CD8-positive, alpha-beta memory T cell (primary cell): ENCODE measurements around the gene TLE1. TPM values are rescaled to one million over a fixed set of nuclear protein-coding genes. Genes with fewer than 3 reads are reported as not detected.

Source experiments
- CTCF ChIA-PET: fragments of 350-600 bp; sonication (Branson Sonifier 250); formaldehyde crosslinking; loops from one replicate; lab custom pipeline; 2021; ENCODE audit warnings: antibody characterized with exemption; lab: Charles Lee
- POLR2A ChIA-PET: fragments of 350-600 bp; sonication (Branson Sonifier 250); formaldehyde crosslinking; loops from one replicate; lab custom pipeline; 2021; ENCODE audit warnings: antibody characterized with exemption; lab: Charles Lee
- DNase-seq, 5 donors: peaks; one replicate each; pipeline versions ENCODE4 v3.0.0 to v3.0.0-alpha.2; 2020 to 2022; ENCODE audit warnings: mixed read lengths in 1 of 5
- H3K27ac ChIP-seq: one replicate; pipeline ENCODE4 v1.7.0; 2013; ENCODE audit warnings: low read depth, mild to moderate bottlenecking, low read length, moderate library complexity
- H3K27me3 ChIP-seq: 2 replicates; pipeline ENCODE4 v1.7.0; 2013; ENCODE audit warnings: low read length, mild to moderate bottlenecking; ENCODE audit not compliant: insufficient read depth, poor library complexity, severe bottlenecking
- H3K36me3 ChIP-seq: 2 replicates; pipeline ENCODE4 v1.7.0; 2013; ENCODE audit warnings: mild to moderate bottlenecking, low read length, moderate library complexity; ENCODE audit not compliant: insufficient read depth
- H3K4me1 ChIP-seq: 2 replicates; pipeline ENCODE4 v1.7.0; 2013; ENCODE audit warnings: mild to moderate bottlenecking, low read length, moderate library complexity; ENCODE audit not compliant: insufficient read depth
- H3K4me3 ChIP-seq: 2 replicates; pipeline ENCODE4 v1.7.0; 2013; ENCODE audit warnings: mild to moderate bottlenecking, low read length
- H3K9me3 ChIP-seq: 2 replicates; pipeline ENCODE4 v1.7.0; 2013; ENCODE audit warnings: mild to moderate bottlenecking, low read length
- H3K27ac Mint-ChIP-seq, 8 donors: one replicate each; pipeline ENCODE4 v1.8.0; 2020 to 2021; ENCODE audit warnings: mixed read lengths in 8 of 8, mild to moderate bottlenecking in 6 of 8, inconsistent platforms in 3 of 8, moderate library complexity in 3 of 8
- H3K27me3 Mint-ChIP-seq, 2 donors: one replicate each; pipeline ENCODE4 v1.8.0; 2020 to 2021; ENCODE audit warnings: mixed read lengths in 2 of 2, mild to moderate bottlenecking in 1 of 2, moderate library complexity in 1 of 2
- H3K36me3 Mint-ChIP-seq, 3 donors: one replicate each; pipeline ENCODE4 v1.8.0; 2020 to 2021; ENCODE audit warnings: mixed read lengths in 3 of 3, inconsistent platforms in 1 of 3, mild to moderate bottlenecking in 1 of 3
- H3K4me1 Mint-ChIP-seq, 3 donors: one replicate each; pipeline ENCODE4 v1.8.0; 2020 to 2021; ENCODE audit warnings: mixed read lengths in 3 of 3, inconsistent platforms in 1 of 3, mild to moderate bottlenecking in 1 of 3
- H3K4me3 Mint-ChIP-seq, 7 donors: one replicate each; pipeline ENCODE4 v1.8.0; 2020 to 2021; ENCODE audit warnings: mixed read lengths in 7 of 7, mild to moderate bottlenecking in 6 of 7, moderate library complexity in 4 of 7, inconsistent platforms in 2 of 7
- H3K9me3 Mint-ChIP-seq, 5 donors: one replicate each; pipeline ENCODE4 v1.8.0; 2020 to 2022; ENCODE audit warnings: mixed read lengths in 5 of 5, mild to moderate bottlenecking in 3 of 5, moderate library complexity in 2 of 5, inconsistent platforms in 1 of 5
- polyA plus RNA-seq: library from polyadenylated mRNA; unstranded; fragments of 300-500 nt; fragmentation: Illumina TruSeq; gene quantifications from one replicate; pipeline ENCODE4 v1.2.3, GENCODE V29; 2021
- total RNA-seq, 2 experiments: library from RNA; stranded (reverse); gene quantifications; one replicate each; pipeline ENCODE4 v1.2.3, GENCODE V29; 2021

TLE1 gene
- total and polyA plus RNA-seq, 3 experiments from 2014 or later: 0.13 to 25.1 (median 0.33) TPM

DNA sequence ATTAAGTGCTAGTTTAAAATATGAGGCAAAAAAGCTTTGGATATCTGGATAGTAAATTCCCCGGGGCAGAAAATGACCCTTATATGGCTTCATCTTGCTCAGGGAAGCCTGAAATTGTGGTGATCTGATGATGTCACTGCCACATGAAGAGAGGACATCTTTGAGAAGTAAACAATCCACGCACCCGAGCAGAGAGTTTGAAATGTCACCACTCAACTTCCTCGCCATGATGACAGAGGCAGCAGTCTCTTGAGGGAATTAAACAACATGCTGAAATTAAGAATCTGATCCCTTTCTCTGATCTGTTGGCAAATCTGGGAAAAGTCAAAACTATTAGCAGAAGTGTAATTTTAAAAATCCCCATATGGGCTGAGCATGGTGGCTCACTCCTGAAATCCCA, 110.0 kb downstream of the TLE1 start:
- H3K36me3 ChIP-seq: no peaks in the 10 kb centered on the region
- POLR2A ChIA-PET: no interaction called here
- no peak for DNase-seq

DNA sequence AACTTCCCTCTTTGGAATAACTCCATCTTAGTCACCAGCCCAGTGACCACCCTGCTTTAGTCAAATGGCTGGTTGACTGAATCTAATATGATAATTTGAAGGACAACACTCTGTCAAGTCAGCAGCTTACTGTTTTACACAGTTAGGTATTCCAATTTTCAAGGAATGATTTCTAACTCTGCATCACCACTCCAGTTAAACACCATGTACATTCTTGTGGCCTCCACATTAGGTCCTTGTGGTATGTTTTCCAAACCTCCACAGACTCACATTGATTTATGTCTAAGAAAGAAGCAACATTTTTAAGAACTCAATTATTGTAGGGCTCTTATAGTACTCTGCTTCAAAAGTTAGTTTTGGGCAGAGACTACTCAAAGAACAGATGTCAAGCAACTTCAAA, 110.7 kb downstream of the TLE1 start:
- ChIA-PET CTCF (no interaction called here), POLR2A (no interaction called here)
- Mint-ChIP-seq H3K9me3 (peaks cover 0 to 8% (median 5%) of the 10 kb centered on the region in 5 donors), H3K27me3 (no peaks in the 10 kb centered on the region), H3K4me1 (no peaks in the 10 kb centered on the region), H3K27ac (no peak overlapping the region), H3K4me3 (no peak overlapping the region), H3K36me3 (no peaks in the 10 kb centered on the region)
- Histone ChIP-seq H3K27me3 (no peaks in the 10 kb centered on the region), H3K9me3 (no peaks in the 10 kb centered on the region), H3K4me3 (no peak overlapping the region), H3K4me1 (no peaks in the 10 kb centered on the region), H3K27ac (no peak overlapping the region), H3K36me3 (no peaks in the 10 kb centered on the region)
- DNase-seq: no peak

More for the DNA sequence above, 110.0 kb downstream of the TLE1 start:
- no peak overlapping the region for H3K4me3 ChIP-seq
- Mint-ChIP-seq H3K4me1 (no peaks in the 10 kb centered on the region), H3K9me3 (peaks cover 0 to 7% (median 5%) of the 10 kb centered on the region in 5 donors), H3K4me3 (no peak overlapping the region), H3K27me3 (no peaks in the 10 kb centered on the region), H3K27ac (no peak overlapping the region), H3K36me3 (no peaks in the 10 kb centered on the region)
- no peak overlapping the region for H3K27ac ChIP-seq
- CTCF ChIA-PET: no interaction called here
- no peaks in the 10 kb centered on the region for H3K9me3 ChIP-seq
- H3K27me3 ChIP-seq: no peaks in the 10 kb centered on the region
- no peaks in the 10 kb centered on the region for H3K4me1 ChIP-seq

DNA sequence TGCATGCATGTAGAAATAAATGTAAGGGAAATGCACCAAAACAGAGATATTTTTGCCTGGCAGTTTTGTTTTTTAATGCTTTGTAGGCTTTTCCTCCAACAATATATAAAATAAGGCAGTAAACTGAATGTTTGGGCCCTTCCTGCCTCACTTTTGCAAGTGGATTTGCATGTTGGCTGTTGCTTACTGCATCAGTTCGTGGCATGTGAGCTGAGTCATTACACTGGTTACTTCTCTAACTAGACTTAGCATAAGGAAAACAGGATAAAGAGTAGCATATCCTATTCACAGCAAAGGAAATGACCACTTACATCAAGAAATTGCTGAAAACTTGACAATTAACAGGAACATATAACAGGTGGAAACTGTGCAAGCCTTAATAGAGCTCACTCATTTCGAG, 113.4 kb downstream of the TLE1 start:
- DNase-seq: no peak
- H3K4me1 ChIP-seq: no peaks in the 10 kb centered on the region
- no peaks in the 10 kb centered on the region for H3K9me3 ChIP-seq
- no peaks in the 10 kb centered on the region for H3K27me3 Mint-ChIP-seq
- POLR2A ChIA-PET: no interaction called here
- H3K36me3 ChIP-seq: no peaks in the 10 kb centered on the region
- CTCF ChIA-PET: no interaction called here
- peaks cover 0 to 9% (median 4%) of the 10 kb centered on the region in 5 donors for H3K9me3 Mint-ChIP-seq
- H3K27ac Mint-ChIP-seq: no peak overlapping the region
- H3K4me3 Mint-ChIP-seq: no peak overlapping the region
- H3K36me3 Mint-ChIP-seq: no peaks in the 10 kb centered on the region
- no peaks in the 10 kb centered on the region for H3K4me1 Mint-ChIP-seq
- no peak overlapping the region for H3K4me3 ChIP-seq
- no peak overlapping the region for H3K27ac ChIP-seq
- H3K27me3 ChIP-seq: no peaks in the 10 kb centered on the region

DNA sequence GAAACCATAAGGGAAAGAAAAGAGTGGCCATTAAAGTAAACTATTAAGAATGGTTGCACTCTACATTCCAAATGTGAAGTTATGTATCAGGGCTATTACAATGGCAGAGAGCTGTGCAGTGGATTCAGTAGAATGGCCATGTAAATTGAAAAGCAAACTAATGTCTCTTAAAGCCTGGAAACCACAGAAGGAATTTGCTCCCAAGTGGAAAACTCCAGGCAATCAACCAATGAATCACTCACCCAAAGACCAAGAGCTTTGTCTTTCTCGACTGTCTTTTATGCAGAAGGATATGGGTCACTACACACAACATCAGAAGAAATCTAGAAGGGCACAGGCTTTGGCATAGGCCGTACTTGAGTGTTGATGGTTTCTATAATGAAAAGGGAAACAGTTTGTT, 114.9 kb downstream of the TLE1 start:
- Histone ChIP-seq H3K9me3 (no peaks in the 10 kb centered on the region), H3K4me3 (no peak overlapping the region), H3K4me1 (no peaks in the 10 kb centered on the region), H3K27ac (no peak overlapping the region), H3K27me3 (no peaks in the 10 kb centered on the region), H3K36me3 (no peaks in the 10 kb centered on the region)
- DNase-seq: no peak
- no peaks in the 10 kb centered on the region for H3K27me3 Mint-ChIP-seq
- ChIA-PET POLR2A (no interaction called here), CTCF (no interaction called here)
- no peak overlapping the region for H3K4me3 Mint-ChIP-seq
- no peak overlapping the region for H3K27ac Mint-ChIP-seq
- no peaks in the 10 kb centered on the region for H3K36me3 Mint-ChIP-seq
- H3K9me3 Mint-ChIP-seq: peaks cover 0 to 9% (median 2%) of the 10 kb centered on the region in 5 donors
- no peaks in the 10 kb centered on the region for H3K4me1 Mint-ChIP-seq

DNA sequence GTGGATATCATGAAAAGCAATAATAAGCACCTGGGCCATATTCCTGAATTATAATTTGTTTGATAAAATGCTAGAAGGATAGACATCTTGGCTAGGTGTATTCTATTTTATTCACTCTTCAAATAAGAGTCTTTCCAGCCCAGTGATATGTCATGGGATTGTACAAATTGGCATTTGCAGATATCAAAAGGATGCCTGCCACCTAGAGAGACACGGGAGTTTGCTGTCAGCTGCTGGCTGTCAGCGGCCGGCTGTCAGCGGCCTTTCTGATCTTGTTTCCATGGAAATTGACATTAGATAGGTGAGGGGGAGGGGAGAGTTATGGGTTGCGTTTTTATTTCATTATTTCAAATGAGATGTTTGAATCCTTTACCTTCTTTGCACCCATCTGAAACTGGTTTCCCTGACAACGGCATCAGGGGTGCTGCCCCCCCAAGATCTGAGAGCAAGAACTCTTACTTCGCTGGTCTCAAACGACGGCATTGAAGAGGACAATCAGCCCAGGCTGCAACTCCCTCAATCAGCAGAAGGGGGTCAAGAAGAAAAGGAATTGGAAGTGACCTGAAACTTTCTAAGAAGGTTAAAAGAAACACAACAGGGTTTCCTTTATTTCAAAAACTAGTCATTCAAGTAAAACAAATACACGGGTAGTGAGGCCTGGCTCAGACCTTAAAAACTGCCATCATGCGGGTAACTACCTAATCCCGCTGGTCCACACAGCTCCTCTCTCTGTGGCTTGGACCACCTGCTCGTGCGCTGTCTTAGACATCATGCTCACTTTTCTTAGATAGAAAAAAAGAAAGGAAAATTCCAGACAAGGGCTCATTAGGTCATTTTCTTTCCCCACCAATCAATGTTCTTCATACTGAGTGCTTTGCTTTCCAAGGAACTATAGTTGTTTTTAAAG, 115.7 kb downstream of the TLE1 start:
- no peak overlapping the region for H3K4me3 ChIP-seq
- ChIA-PET POLR2A (no interaction called here), CTCF (no interaction called here)
- H3K27me3 ChIP-seq: no peaks in the 10 kb centered on the region
- H3K36me3 Mint-ChIP-seq: no peaks in the 10 kb centered on the region
- H3K36me3 ChIP-seq: no peaks in the 10 kb centered on the region
- DNase-seq: no peak
- H3K27me3 Mint-ChIP-seq: no peaks in the 10 kb centered on the region
- H3K4me3 Mint-ChIP-seq: no peak overlapping the region
- H3K9me3 Mint-ChIP-seq: peaks cover 0 to 8% (median 2%) of the 10 kb centered on the region in 5 donors
- no peaks in the 10 kb centered on the region for H3K4me1 Mint-ChIP-seq
- no peaks in the 10 kb centered on the region for H3K4me1 ChIP-seq
- no peak overlapping the region for H3K27ac ChIP-seq
- H3K27ac Mint-ChIP-seq: peak overlapping the region in 1 of 8 donors; percentile 19
- no peaks in the 10 kb centered on the region for H3K9me3 ChIP-seq

DNA sequence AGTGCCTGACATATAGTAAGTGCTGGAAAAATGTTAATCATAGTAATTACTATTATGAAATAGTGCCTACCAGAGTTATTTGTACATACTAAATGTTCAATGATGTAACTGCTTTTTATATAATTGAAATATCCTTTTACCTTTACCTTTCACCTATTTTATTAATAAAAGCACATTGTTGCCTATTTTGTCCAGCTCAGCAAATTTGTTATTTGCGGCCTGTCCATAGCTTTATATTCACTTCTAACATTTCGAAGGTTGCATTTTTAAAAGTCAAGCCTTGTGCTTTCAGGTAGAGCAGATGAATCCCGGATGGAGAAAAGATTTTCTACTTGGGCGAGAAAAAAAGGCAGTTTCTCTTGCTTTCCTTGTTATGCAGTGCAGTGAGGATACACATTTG, 119.3 kb downstream of the TLE1 start:
- Histone ChIP-seq H3K27me3 (no peaks in the 10 kb centered on the region), H3K36me3 (no peaks in the 10 kb centered on the region), H3K4me3 (no peak overlapping the region), H3K4me1 (no peaks in the 10 kb centered on the region), H3K9me3 (no peaks in the 10 kb centered on the region), H3K27ac (no peak overlapping the region)
- H3K4me1 Mint-ChIP-seq: no peaks in the 10 kb centered on the region
- no peak overlapping the region for H3K27ac Mint-ChIP-seq
- H3K36me3 Mint-ChIP-seq: no peaks in the 10 kb centered on the region
- ChIA-PET CTCF (no interaction called here), POLR2A (no interaction called here)
- no peak for DNase-seq
- H3K4me3 Mint-ChIP-seq: no peak overlapping the region
- H3K27me3 Mint-ChIP-seq: peaks cover 0 to 2% of the 10 kb centered on the region in 2 donors
- H3K9me3 Mint-ChIP-seq: peaks cover 0 to 5% (median 0%) of the 10 kb centered on the region in 5 donors

DNA sequence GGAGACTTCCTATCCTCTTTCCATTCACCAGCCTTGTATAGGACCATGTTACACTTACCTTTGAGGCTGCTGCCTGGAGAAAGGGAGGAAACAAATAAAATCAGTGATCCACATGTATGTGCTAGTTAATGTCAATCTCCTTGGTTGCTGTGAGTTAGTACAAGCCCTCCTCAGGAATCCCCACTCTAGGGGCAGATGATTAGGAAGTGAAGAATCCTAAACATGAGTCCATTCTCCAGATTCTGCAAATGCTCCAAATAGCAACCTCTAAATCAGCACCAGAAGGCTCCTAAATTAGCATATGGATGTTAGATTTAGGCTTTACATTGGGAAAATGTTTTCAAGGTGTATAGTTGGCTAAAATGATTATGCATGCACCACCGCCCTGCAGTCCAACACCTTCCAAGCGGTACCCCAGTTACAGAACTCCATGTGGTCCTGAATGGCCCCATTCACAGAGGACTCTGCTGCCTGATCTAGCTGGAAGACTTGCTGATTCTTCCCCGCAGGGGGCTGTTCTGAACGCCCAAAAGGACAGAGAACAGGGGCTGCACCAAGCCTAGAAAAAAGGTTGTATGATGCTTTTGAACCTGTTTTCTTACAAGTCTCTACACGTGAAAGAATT, 123.2 kb downstream of the TLE1 start:
- H3K4me1 Mint-ChIP-seq: no peaks in the 10 kb centered on the region
- Histone ChIP-seq H3K27me3 (no peaks in the 10 kb centered on the region), H3K36me3 (no peaks in the 10 kb centered on the region), H3K9me3 (no peaks in the 10 kb centered on the region), H3K4me1 (no peaks in the 10 kb centered on the region), H3K27ac (no peak overlapping the region), H3K4me3 (no peak overlapping the region)
- H3K27ac Mint-ChIP-seq: no peak overlapping the region
- ChIA-PET POLR2A (no interaction called here), CTCF (no interaction called here)
- peaks cover 0 to 2% of the 10 kb centered on the region in 2 donors for H3K27me3 Mint-ChIP-seq
- peaks cover 0 to 4% (median 0%) of the 10 kb centered on the region in 5 donors for H3K9me3 Mint-ChIP-seq
- no peak overlapping the region for H3K4me3 Mint-ChIP-seq
- DNase-seq: no peak
- no peaks in the 10 kb centered on the region for H3K36me3 Mint-ChIP-seq

DNA sequence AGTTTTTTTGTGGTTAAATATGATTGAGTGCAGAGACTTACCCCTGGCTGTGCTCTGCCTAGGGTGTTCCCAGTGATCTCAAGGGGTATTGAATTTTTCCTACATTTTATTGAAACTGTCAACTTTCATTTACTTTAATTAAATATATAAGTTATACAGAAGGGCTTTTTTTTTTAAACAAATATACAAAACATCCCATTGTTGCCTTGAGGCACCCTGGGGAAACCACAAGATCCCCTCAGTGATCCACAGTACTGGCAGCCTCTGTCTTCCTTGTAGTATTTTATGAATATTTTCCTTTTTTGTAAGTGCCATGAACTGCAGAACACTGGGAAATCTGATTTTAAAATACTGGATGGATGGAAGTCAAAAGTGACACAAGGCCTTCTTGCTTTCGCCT, 123.7 kb downstream of the TLE1 start:
- Mint-ChIP-seq H3K4me3 (no peak overlapping the region), H3K9me3 (peaks cover 0 to 4% (median 0%) of the 10 kb centered on the region in 5 donors), H3K36me3 (no peaks in the 10 kb centered on the region), H3K27me3 (peaks cover 0 to 2% of the 10 kb centered on the region in 2 donors), H3K27ac (no peak overlapping the region), H3K4me1 (no peaks in the 10 kb centered on the region)
- no peaks in the 10 kb centered on the region for H3K36me3 ChIP-seq
- DNase-seq: no peak
- ChIA-PET POLR2A (no interaction called here), CTCF (no interaction called here)
- H3K27me3 ChIP-seq: no peaks in the 10 kb centered on the region
- H3K4me1 ChIP-seq: no peaks in the 10 kb centered on the region
- no peak overlapping the region for H3K4me3 ChIP-seq
- no peak overlapping the region for H3K27ac ChIP-seq
- no peaks in the 10 kb centered on the region for H3K9me3 ChIP-seq
